Peyer's patch (tissue), 4 donors: Measurements from ENCODE around the gene NR1I2.

Experiments used
- POLR2A ChIP-seq, 2 donors: fragments of 450-650 bp; IDR thresholded peaks; one replicate each; pipeline ENCODE4 v1.5.1; 2017; ENCODE audit warnings: antibody characterized with exemption in 2 of 2, mild to moderate bottlenecking in 2 of 2, moderate library complexity in 2 of 2
- TF ChIP-seq, protein P1 (sequence below), 6 experiments: fragments of 450-650 bp in 4 of 6; fragments of 200-600 bp in 2 of 6; sonication (generic) in 1 of 6; IDR thresholded peaks; one replicate each; pipeline ENCODE4 v1.5.1; 2017 to 2019; ENCODE audit warnings: antibody characterized with exemption in 6 of 6, mild to moderate bottlenecking in 3 of 6, moderate library complexity in 1 of 6

DNA sequence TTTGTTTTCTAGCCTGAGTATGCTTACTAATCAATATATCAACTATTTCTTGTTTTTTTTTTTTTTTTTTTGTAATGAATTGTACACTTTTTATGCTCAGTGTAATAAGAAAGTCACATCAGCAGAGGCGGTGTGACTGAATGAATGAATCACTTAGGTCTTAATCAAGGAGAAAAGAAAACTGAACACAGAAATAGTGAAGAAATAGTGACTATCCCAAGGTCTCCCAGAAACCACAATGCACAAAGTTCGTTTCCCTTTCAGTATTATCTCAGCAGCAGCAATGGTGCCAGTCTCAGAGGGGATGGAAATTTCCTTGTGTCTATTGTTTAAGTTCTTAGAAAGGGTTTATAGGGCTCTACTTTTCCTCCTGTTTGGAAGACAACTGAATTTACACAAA lies 80.7 kb downstream of the NR1I2 start:
- TF ChIP-seq, protein P1, sequence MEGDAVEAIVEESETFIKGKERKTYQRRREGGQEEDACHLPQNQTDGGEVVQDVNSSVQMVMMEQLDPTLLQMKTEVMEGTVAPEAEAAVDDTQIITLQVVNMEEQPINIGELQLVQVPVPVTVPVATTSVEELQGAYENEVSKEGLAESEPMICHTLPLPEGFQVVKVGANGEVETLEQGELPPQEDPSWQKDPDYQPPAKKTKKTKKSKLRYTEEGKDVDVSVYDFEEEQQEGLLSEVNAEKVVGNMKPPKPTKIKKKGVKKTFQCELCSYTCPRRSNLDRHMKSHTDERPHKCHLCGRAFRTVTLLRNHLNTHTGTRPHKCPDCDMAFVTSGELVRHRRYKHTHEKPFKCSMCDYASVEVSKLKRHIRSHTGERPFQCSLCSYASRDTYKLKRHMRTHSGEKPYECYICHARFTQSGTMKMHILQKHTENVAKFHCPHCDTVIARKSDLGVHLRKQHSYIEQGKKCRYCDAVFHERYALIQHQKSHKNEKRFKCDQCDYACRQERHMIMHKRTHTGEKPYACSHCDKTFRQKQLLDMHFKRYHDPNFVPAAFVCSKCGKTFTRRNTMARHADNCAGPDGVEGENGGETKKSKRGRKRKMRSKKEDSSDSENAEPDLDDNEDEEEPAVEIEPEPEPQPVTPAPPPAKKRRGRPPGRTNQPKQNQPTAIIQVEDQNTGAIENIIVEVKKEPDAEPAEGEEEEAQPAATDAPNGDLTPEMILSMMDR (IDR thresholded peaks at IDR 0.05), result no peak
- no peak for TF ChIP-seq POLR2A (IDR thresholded peaks at IDR 0.05)
